ENCODE measurements around the gene SPHK1.

SPHK1 gene

GRCh38 chr17:76365256-76365903 is 19.0 kb upstream of the SPHK1 start:
- no peak for DNase-seq

GRCh38 chr17:76366247-76366646 is 18.2 kb upstream of the SPHK1 start:
- DNase-seq = no peak

- DNase-seq = no peak
These were observed 16.8 kb upstream of the SPHK1 start for GRCh38 chr17:76367642-76368041.

- DNase-seq = no peak
These were observed 15.9 kb upstream of the SPHK1 start for GRCh38 chr17:76368545-76368944.

- no peak for DNase-seq
These were observed 15.0 kb upstream of the SPHK1 start for GRCh38 chr17:76369379-76369778.

GRCh38 chr17:76369804-76370203 is 14.6 kb upstream of the SPHK1 start:
- DNase-seq = no peak

- DNase-seq = peak; percentile 47
These were observed 14.0 kb upstream of the SPHK1 start for GRCh38 chr17:76370261-76370993.

GRCh38 chr17:76371656-76372628 is 12.5 kb upstream of the SPHK1 start:
- no peak for DNase-seq

- no peak for DNase-seq
These were observed 7.9 kb upstream of the SPHK1 start for GRCh38 chr17:76376318-76377133.

- no peak for DNase-seq
These were observed 5.7 kb upstream of the SPHK1 start for GRCh38 chr17:76378548-76379274.

GRCh38 chr17:76379275-76379641 is 5.2 kb upstream of the SPHK1 start:
- DNase-seq = no peak

- DNase-seq = no peak
These were observed 4.6 kb upstream of the SPHK1 start for GRCh38 chr17:76379646-76380376.

GRCh38 chr17:76381633-76382350 is 2.6 kb upstream of the SPHK1 start:
- no peak for DNase-seq

- peak; percentile 46 for DNase-seq
These were observed 2.0 kb upstream of the SPHK1 start for GRCh38 chr17:76382351-76382802.

- peak; percentile 82 for DNase-seq
These were observed 1.4 kb upstream of the SPHK1 start for GRCh38 chr17:76382803-76383545.

- peak; percentile 12 for DNase-seq
These were observed 725 bp upstream of the SPHK1 start for GRCh38 chr17:76383546-76384221.

- DNase-seq = peak; percentile 65
These were observed 830 bp downstream of the SPHK1 start for GRCh38 chr17:76384987-76385891.

Measured in NCI-H226 (cell line).